Effector CD8-positive, alpha-beta T cell (primary cell): Measurements from ENCODE around the gene RPLP2.

Experiments
- DNase-seq: peaks from one replicate; lab custom pipeline; 2025; lab: John Stamatoyannopoulos, UW

Gene RPLP2

DNA sequence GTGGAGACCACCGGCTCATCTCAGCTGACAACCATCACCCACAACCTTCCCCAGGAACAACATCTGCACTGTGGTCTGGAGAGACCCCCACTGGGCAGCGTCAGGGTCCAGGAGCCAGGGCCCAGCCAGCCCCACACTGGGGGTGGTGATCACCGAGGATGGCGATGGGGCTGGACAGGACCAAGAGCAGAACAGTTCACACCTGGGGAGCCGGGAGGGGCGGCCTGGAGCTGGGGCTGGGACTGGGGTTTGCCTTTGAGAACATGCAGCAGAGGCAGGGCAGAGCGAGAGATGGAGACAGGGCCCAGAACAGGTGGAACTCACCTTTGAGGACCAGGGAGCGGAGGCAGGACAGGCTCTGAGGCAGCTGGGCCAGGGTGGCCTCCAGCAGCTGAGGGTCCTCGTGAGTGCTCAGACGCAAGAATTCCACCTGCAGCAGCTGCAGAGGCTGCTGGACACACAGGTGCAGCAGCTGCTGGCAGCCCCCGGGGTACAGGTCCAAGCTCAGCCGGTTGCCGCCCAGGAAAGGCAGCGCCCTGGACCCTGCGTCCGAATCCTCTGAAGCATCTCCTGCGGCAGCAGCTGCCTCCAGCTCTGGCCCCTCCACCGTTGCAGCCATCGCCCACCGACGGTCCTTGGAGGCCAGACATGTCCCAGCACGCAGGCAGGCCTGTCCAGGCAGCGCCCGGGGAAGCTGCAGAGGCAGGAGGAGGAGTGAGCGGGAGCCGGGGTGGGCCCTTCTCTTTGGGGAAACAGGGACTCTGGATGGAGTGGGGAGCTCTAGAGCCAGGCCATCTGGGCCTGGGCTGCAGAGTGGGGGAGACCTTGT lies 5.8 kb upstream of the RPLP2 start:
- no peak for DNase-seq

DNA sequence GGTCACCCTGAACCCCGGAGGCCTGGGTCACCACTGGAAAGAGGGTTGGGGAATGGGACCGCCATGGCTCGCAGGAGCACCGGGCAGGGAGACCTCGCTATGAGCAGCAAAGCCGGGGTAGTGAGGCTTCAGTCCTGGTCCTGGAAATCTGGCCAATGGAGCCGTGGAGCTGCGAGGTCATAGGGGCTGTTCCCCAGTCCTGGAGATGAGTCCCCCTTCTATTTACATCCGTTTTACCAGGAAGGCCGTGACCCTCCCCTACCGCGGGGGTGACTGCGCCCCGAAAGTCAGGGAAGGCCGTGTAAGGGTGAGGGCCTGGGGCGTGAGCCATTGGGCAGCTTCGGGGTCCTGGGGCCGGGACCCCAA lies 5.2 kb upstream of the RPLP2 start:
- DNase-seq: no peak

DNA sequence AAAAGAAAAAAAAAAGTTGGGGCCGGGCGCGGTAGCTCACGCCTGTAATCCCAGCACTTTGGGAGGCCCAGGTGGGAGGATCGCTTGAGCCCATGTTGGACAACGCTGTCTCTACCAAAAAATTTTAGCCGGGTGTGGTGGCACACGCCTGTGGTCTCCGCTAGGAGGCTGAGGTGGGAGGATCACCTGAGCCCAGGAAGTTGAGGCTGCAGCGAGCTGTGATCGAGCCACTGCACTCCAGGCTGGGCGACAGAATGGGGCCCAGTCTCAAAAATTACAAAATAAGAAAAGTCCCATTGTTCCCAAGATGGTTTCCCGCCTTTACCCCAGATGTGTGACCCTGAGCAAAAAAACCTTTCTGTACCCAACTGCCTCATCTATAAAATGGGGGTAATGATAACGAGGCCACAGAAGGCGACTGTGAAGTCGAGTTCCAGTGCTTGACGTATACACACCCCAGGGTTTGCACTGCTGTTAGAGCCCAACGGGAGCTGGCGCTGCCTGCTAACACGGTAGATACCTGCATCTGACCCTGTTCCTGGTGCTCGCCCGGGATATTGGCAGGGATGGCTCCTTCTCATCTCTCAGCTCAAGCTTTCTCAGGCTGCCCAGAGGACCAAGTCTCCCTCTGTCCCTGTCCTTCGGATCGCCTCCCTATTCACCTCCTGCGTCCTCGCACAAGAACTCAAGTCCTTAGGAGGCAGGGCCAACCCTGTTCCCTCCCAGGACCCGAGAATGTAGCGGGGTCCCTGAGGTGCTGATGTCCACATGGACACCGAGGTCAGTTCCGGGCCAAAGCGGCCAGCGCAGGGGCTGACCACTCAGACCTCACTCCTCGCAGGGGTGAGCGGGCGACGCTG lies 1.1 kb upstream of the RPLP2 start:
- DNase-seq: no peak

DNA sequence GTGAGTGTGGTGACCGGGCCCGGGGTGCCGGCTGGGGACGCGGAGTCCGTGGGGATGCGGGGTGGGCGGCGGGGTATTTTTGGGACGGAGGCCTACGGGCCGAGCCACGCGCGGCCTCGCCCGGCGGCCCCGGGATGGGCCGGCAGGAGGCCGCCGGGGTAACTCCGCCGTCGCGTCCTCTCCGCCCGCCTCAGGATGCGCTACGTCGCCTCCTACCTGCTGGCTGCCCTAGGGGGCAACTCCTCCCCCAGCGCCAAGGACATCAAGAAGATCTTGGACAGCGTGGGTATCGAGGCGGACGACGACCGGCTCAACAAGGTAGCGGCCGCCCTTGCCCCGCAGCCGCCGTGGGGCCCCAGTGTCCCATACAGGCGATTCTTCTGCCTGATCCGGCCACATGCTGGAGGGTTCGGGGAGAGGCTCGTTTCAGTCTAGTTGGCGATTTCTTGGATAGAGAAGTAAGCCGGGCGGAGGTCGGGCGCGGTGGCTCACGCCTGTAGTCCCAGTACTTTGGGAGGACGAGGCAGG lies 337 bp downstream of the RPLP2 start:
- no peak for DNase-seq

DNA sequence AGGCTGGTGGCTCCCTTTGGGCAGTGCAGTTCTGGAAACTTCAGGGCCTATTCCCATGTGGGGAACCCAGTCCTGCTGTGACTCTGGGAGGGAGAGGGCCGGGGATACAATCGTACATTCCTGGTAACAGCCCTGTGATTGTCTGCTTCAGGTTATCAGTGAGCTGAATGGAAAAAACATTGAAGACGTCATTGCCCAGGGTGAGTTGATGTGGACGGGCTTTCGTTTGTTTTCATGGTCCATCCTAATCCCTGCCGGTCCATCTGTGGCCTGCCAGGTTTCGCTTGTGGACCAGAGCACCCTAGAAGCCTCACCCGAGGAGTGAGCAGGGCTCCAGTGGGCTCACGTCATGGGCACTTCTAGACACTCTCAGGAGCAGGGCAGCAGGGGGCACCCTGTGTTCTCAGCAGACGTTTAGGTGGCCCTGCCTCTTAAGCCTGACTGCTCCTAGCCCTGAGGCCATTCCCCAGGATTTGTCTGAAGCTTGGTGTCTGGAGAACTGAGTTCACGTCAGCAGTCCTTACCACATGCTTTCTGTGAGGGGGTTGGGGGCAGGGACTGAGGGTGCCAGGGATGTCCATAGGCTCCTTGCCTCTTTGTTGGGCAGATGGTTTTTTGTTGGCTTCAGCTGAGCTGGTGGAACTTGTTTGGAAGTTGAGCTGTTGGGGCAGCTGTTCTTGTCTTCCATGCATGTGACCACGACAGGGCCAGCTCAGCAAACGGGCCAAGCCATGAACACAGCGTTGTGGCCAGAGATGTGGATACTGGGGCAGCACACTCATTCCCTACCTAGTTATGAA lies 1.9 kb downstream of the RPLP2 start:
- DNase-seq: no peak

DNA sequence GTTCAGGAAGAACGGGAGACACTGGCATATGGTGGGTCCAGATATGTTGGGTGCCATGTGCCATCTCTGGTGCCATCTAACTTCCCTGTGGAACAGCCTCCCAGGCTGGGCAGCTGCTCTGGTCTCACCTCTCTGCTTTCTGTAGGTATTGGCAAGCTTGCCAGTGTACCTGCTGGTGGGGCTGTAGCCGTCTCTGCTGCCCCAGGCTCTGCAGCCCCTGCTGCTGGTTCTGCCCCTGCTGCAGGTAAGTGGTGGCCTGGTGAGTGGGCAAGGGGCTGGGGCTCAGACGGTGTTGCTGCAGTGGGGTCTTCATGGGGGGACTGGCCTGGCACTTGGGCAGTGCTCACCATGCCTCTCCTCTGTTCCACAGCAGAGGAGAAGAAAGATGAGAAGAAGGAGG lies 2.6 kb downstream of the RPLP2 start:
- DNase-seq: no peak

DNA sequence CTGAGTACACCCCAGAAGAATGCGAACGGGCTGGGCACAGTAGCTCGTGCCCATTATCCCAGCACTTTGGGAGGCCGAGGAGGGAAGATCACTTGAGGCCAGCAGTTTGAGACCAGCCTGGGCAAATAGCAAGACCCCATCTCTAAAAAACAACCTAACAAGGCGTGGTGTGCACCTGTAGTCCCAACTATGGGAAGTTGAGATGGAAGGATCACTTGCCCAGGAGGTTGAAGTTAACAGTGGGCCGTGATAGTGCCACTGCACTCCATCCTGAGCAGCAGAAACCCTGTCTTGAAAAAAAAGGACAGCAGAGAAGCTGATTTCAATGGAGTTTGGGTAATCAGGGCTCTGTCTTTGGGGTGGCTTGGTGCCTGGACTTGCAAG lies 3.3 kb downstream of the RPLP2 start:
- no peak for DNase-seq

DNA sequence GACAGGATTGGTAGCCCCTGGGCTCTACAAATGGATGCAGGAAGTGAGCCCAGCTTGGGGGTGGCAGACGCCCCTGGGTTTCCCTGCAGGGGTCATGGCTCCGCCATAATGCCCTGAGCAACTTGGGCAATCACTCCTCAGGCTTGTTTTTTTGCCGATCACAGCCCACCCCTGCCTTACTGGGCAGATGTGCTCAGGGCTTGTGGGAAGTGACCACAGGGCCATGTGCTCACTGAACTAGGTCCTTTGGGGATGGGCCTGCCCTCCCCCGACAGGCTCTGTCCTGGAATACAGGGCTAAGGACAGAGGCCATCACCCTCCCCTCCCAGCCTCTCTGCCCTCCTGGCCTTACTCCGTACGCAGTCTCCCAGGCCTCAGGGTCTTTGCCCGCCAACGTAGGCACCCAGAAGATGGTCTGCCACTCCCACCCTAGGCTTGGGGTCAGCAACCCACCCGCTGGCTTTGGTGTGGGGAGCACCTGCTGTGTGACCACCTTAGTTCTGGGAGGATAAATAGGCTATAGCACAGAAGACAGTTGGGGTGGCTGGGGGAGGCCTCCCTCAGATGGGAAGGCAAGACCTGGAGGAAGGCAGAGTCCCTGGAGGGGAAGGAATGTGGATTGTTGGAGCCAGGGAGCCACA lies 3.8 kb downstream of the RPLP2 start:
- DNase-seq: no peak

DNA sequence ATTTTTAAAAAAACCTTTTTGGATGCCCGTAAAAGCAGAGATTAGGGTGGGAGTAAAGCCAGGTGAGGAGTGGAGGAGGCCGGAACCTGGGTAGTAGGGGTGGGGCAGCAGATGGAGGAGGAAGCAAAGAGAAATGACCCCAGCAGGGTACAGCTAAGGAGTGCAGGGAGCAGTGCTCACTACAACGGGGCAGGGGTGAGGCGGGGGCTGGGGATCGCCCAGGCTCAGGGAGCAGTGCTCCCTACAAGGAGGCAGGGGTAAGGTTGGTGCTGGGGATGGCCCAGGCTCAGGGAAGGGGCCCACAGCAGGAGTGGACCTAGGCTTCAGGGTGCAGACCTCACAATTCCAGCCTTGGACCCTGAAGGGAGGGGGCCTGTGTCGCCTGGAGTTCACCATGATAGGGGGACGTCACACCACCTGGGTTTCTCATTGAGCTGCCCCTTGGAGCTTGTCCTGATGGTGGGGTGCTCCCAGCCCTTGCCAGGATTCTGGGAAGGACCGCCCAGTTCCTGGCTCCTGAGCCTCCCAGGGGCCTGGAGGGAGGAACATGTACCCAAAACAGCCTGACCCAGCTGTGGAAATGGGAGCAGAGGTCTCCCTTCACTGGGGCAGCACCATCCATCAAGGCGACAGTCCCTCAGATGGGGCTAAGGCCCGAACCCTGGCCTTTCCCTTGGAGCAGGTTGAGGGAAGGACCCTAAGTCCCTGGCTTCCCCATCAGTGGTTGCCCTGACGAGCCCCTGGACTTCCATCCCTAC lies 6.1 kb downstream of the RPLP2 start:
- no peak for DNase-seq

DNA sequence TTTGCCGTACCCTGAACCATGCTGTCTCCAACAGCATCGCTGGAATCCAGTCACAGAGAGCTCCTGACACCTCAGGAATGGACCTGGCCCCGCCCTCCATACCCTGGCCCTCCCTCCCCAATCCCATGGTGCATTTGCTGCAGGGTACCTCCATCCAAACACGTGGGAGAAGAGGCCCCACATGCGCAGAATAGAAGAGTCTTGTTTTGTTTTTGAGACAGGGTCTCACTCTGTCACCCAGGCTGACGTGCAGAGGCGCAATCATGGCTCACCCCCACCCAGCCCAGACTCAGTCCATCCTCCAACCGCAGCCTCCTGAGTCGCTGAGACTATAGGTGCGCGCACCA lies 6.6 kb downstream of the RPLP2 start:
- no peak for DNase-seq

DNA sequence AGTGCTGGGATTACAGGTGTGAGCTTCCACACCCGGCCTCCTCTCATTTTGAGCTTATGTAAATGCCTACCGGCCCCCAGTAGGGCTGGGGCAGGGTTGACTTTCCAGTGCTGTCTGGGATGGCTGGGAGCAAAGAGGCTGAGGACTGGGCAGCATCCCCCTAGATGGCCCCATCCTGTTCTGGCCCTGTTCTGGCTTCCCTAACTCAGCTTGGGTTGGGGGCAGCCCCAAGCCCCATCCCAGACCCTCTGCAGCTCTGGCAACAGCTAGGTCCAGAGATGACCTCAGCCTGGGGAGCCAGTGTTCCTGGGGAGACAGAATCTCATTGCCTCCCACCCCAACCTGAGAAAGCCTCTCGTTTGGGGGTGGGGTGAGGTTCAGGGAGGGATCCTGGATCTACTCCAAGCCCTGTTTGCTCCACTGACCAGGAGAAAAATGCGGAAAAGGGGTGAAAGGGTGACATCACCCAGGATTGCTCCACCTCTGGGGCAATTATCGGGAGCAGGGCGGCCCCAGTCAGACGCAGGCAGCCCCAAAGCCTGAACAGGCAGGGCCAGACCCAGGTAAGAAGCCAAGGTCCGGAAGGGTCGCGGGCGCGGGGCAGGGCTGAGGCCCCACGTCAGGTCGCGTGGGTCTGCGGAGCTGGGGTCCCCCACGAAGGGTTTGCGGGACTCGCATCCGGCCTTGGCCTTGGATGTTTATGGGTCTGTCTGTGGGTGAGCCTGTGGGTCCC lies 8.8 kb downstream of the RPLP2 start, which contains the start of gene PNPLA2:
TSS of gene PNPLA2 (plus strand) at position 519 of the 733 bp plus-strand sequence. CDS start 805 bp downstream, outside the sequence.
- DNase-seq: no peak

DNA sequence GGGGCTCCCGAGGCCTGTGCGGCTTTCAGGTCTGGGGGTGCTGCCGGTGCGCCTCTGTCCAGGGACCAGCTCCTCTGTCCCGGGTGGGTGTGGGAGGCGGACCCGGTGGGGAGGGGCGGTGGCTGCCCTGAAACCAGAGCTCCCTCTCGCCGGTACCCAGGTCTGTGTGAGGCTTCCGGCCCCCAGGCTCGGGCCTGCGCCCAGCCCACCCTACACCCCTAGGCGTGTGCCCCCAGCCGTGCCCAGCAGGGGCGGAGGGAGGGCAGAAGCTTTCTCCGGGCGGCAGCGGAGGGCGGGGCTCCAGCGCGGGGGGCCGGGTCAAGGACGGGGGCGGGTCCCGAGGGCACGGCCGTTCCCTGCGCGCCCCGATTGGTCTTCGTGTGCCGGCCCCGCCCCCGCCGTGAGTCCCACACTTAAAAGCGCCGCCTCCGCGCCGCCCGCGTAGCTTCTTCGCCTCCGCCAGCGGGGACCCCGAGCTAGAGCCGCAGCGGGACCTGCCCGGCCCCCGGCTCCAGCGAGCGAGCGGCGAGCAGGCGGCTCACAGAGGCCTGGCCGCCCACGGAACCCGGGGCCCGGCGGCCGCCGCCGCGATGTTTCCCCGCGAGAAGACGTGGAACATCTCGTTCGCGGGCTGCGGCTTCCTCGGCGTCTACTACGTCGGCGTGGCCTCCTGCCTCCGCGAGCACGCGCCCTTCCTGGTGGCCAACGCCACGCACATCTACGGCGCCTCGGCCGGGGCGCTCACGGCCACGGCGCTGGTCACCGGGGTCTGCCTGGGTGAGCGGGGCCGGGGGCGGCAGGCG lies 9.6 kb downstream of the RPLP2 start:
- DNase-seq: peak; percentile 89

DNA sequence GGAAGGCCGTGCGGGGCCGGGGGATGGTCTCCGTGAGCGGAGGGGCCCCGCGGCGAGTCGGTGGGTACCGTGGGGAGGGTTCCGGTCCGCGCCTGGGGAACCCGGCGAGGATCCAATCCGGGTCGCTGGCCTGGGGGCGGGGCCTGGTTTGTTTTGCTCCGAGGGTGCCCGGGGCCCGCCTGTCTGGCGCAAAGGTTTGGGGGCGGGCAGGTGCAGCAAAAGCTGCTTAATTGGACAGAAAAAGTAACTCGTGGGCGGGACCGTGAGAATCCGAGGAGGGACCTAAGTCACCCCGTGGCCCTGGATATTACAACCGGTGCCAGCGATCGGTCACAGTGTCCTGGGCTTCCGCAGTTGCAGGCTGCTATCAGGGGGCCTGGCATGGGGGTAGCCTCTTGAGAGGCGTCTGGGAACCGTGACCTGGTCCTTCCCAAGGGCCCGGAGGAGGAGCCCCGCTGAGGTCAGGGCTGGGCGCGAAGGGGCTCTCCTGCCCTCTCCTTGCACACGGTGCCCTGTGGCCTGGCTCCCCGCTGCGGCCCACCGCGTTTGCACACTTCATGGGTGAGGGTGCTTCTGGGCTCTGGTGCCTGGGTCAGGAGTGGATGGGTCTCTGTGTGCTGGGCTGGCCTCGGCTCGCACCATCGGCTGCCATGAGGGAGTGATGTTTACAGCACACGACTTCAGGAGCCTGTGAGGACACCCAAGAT lies 10.3 kb downstream of the RPLP2 start:
- DNase-seq: peak; percentile 90

DNA sequence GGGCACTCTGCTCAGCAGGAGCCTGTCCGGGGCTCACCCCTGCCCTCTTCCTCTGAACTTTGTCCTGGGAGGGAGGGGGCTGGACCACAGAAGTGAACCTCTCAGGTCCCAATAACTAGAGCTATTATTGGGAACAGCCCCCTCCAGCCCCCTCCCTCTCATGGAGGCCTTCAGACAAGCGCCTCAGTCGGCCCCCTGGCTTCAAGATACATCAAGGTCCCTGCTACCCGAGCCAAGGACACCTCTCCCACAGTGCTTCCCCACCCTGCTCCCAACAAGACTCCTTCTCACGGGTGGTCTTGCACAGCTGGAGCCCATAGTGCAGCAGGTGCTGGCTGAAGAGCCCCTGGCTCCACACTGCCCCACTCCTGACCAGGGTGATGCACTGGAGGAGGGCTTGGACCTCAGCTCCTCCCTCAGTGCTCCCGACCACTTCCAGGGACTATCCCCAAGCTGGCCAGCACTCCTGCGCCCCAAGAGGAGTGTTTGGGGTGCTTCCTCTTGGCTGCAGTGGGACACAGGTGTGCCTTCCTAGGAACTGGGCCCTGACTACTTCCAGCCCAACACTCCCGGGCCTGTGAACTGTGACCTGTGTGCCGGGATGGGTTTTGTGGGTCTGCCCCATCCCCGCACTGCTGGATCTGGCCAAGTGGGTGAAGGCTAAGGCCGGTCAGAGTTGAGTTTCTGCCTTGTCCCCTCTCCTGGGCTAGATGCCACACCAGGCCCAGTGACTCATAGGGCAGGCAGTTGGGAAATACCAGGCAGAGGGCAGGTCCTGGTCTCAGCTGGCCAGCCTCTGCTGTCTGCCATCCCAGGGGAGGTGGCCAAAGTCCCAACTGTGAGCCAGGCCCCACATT lies 11.1 kb downstream of the RPLP2 start:
- no peak for DNase-seq

DNA sequence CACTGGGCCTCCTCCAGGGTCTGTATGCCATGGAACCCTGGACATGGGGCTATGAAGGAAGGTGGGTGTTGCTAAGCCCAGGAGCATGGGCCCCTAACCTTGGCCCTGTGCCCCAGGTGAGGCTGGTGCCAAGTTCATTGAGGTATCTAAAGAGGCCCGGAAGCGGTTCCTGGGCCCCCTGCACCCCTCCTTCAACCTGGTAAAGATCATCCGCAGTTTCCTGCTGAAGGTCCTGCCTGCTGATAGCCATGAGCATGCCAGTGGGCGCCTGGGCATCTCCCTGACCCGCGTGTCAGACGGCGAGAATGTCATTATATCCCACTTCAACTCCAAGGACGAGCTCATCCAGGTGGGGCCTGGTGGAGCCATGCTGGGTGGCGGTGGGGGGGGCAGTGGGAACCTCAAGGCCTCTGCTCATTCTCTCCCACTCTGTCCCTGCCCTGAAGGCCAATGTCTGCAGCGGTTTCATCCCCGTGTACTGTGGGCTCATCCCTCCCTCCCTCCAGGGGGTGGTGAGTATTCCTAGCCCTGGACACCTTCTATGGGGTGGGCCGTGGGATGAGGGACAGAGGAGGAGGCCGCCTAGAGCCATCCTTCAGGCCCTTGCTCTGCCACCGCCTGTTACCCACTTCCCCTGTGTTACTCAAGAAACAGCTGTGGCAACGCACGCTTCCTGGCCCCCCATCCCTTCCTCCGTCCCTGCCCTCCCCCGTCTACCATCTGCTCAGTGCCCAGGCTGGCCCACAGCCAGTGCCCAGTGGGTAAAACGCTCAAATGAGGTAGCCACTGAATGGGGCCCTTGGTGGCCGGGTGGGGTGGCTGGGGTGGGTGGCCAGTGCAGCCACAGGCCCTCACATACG lies 12.0 kb downstream of the RPLP2 start:
- no peak for DNase-seq

DNA sequence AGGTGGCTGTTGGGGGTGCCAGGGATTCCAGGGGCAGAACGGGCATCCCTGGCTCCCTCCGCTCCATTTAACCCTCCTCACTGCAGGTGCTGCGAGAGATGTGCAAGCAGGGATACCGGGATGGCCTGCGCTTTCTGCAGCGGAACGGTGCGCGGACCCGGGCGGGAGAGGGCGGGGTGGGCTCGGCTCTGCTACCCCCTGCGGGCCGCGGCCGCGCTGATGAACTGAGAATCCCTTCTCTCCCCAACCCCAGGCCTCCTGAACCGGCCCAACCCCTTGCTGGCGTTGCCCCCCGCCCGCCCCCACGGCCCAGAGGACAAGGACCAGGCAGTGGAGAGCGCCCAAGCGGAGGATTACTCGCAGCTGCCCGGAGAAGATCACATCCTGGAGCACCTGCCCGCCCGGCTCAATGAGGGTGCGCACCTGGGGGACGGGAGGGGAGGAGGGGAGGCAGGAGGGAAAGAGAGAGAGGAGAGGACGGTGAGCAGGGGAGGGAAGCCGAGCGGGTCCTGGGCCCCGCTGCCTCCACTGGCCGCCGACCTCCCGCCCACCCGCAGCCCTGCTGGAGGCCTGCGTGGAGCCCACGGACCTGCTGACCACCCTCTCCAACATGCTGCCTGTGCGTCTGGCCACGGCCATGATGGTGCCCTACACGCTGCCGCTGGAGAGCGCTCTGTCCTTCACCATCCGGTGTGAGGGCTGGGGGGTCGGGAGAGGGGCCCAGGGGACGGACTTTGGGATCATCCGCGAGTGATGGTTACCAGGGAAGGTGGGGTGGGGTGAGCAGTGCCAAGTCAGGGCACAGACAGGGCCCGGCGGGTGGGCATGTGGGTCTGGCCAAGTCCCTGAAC lies 13.9 kb downstream of the RPLP2 start:
- no peak for DNase-seq
